Inflammatory macrophage treated with lipopolysaccharide for 1 hour (primary cell): ENCODE data around the gene CDKN1C.

Experiments
- DNase-seq, 2 donors: peaks; one replicate each; pipeline ENCODE4 v3.0.0-alpha.2; 2020 to 2022

The CDKN1C gene

GRCh38 chr11:2885678-2886081, at the start of gene CDKN1C:
CDKN1C (minus strand) TSS chr11:2885775; CDS start chr11:2885456, 319 bp downstream.
- DNase-seq, result peak; percentile 53 to 75

GRCh38 chr11:2934611-2935239, 49.1 kb upstream of the CDKN1C start:
- DNase-seq, result no peak

GRCh38 chr11:2934021-2934550, 48.5 kb upstream of the CDKN1C start:
- DNase-seq, result no peak

GRCh38 chr11:2933375-2934020, 47.9 kb upstream of the CDKN1C start:
- DNase-seq, result peak; percentile 96 to 98

- peak; percentile 65 to 75 for DNase-seq
Measured at GRCh38 chr11:2932850-2933251, 47.3 kb upstream of the CDKN1C start.

GRCh38 chr11:2931771-2932738, 46.5 kb upstream of the CDKN1C start:
- DNase-seq, result no peak

- no peak for DNase-seq
Measured at GRCh38 chr11:2931420-2931746, 45.8 kb upstream of the CDKN1C start.

GRCh38 chr11:2930704-2931419, 45.3 kb upstream of the CDKN1C start:
- peak in 1 of 2 donors; percentile 20 for DNase-seq

- DNase-seq, result peak; percentile 54 to 66
Measured at GRCh38 chr11:2929950-2930703, 44.6 kb upstream of the CDKN1C start.

- peak; percentile 84 to 88 for DNase-seq
Measured at GRCh38 chr11:2929531-2929949, 44.0 kb upstream of the CDKN1C start.

GRCh38 chr11:2928605-2929530, 43.3 kb upstream of the CDKN1C start, which contains the start of gene PHLDA2:
PHLDA2 (minus strand) TSS chr11:2929420; CDS start chr11:2929364, 56 bp downstream.
- DNase-seq, result peak; percentile 59 to 72

- DNase-seq, result peak in 1 of 2 donors; percentile 12
Measured at GRCh38 chr11:2927851-2928604, 42.5 kb upstream of the CDKN1C start.

- DNase-seq, result no peak
Measured at GRCh38 chr11:2927121-2927800, 41.7 kb upstream of the CDKN1C start.

GRCh38 chr11:2926611-2927051, 41.1 kb upstream of the CDKN1C start:
- DNase-seq, result no peak

- no peak for DNase-seq
Measured at GRCh38 chr11:2924821-2925675, 39.5 kb upstream of the CDKN1C start.

GRCh38 chr11:2924381-2924780, 38.8 kb upstream of the CDKN1C start:
- no peak for DNase-seq

GRCh38 chr11:2923446-2924375, 38.1 kb upstream of the CDKN1C start:
- DNase-seq, result no peak
